GM12892 (cell line): ENCODE data around the gene TM7SF3.
A peak's percentile ranks its signal among the peaks of the same experiment; 100 is the strongest.

ENCODE experiments used
- DNase-seq: peaks from one replicate; pipeline ENCODE4 v3.0.0; 2011; ENCODE audit not compliant: insufficient read length
- FAIRE-seq: peaks from 2 replicates; lab custom pipeline; 2011; peaks lifted over from hg19 to GRCh38; lab: Jason Lieb, UNC
- POLR2A ChIP-seq: IDR thresholded peaks from 2 replicates; pipeline ENCODE4 v1.6.1; 2011; ENCODE audit warnings: low read depth, low read length, control low read depth
- POLR2AphosphoS5 ChIP-seq: IDR thresholded peaks from 2 replicates; pipeline ENCODE4 v1.6.1; 2011; ENCODE audit warnings: low read depth, low read length, control low read depth
- TAF1 ChIP-seq: IDR thresholded peaks from 2 replicates; pipeline ENCODE4 v1.6.1; 2011; ENCODE audit warnings: low read depth, mild to moderate bottlenecking, control low read depth, low read length, borderline replicate concordance

The TM7SF3 gene

GRCh38 chr12:27012982-27013255 lies 1.3 kb downstream of the TM7SF3 start:
- TF ChIP-seq POLR2AphosphoS5 (no peak), POLR2A (no peak), TAF1 (no peak)
- FAIRE-seq (no peak), DNase-seq (no peak)

GRCh38 chr12:27012239-27012981 lies 1.8 kb downstream of the TM7SF3 start:
- DNase-seq, result no peak
- TF ChIP-seq TAF1, result no peak
- TF ChIP-seq POLR2AphosphoS5, result no peak
- no peak for TF ChIP-seq POLR2A
- no peak for FAIRE-seq

GRCh38 chr12:27009881-27010301 lies 4.3 kb downstream of the TM7SF3 start:
- DNase-seq (no peak), FAIRE-seq (peak; percentile 79)
- no peak for TF ChIP-seq TAF1
- TF ChIP-seq POLR2AphosphoS5, result no peak
- no peak for TF ChIP-seq POLR2A

GRCh38 chr12:27008081-27008480 lies 6.1 kb downstream of the TM7SF3 start:
- no peak for TF ChIP-seq POLR2A
- no peak for TF ChIP-seq POLR2AphosphoS5
- TF ChIP-seq TAF1, result no peak
- FAIRE-seq, result no peak
- DNase-seq, result no peak

GRCh38 chr12:27006797-27007467 lies 7.3 kb downstream of the TM7SF3 start:
- no peak for FAIRE-seq
- no peak for DNase-seq
- TF ChIP-seq POLR2AphosphoS5 (no peak), POLR2A (no peak), TAF1 (no peak)

- no peak for FAIRE-seq
- DNase-seq, result no peak
- no peak for TF ChIP-seq POLR2AphosphoS5
- no peak for TF ChIP-seq TAF1
- TF ChIP-seq POLR2A, result no peak
Measured at GRCh38 chr12:27005495-27005894, 8.7 kb downstream of the TM7SF3 start.

- DNase-seq, result no peak
- peak; percentile 63 for FAIRE-seq
- TF ChIP-seq TAF1, result no peak
- no peak for TF ChIP-seq POLR2A
- TF ChIP-seq POLR2AphosphoS5, result no peak
Measured at GRCh38 chr12:27003421-27004381, 10.5 kb downstream of the TM7SF3 start.

GRCh38 chr12:27002141-27002540 lies 12.0 kb downstream of the TM7SF3 start:
- no peak for FAIRE-seq

GRCh38 chr12:27001663-27002062 lies 12.5 kb downstream of the TM7SF3 start:
- FAIRE-seq, result no peak
- no peak for DNase-seq
- TF ChIP-seq TAF1 (no peak), POLR2A (no peak), POLR2AphosphoS5 (no peak)

More at GRCh38 chr12:27002141-27002540, 12.0 kb downstream of the TM7SF3 start:
- TF ChIP-seq POLR2AphosphoS5 (no peak), TAF1 (no peak), POLR2A (no peak)
- no peak for DNase-seq

GRCh38 chr12:27000961-27001360 lies 13.2 kb downstream of the TM7SF3 start:
- DNase-seq (no peak), FAIRE-seq (no peak)
- no peak for TF ChIP-seq TAF1
- TF ChIP-seq POLR2AphosphoS5, result no peak
- no peak for TF ChIP-seq POLR2A

- FAIRE-seq, result no peak
- TF ChIP-seq POLR2A (no peak), POLR2AphosphoS5 (no peak)
- DNase-seq, result no peak
Measured at GRCh38 chr12:26997003-26997402, 17.2 kb downstream of the TM7SF3 start.

GRCh38 chr12:26995706-26996105 lies 18.5 kb downstream of the TM7SF3 start:
- DNase-seq (no peak), FAIRE-seq (no peak)
- TF ChIP-seq POLR2A, result no peak
- TF ChIP-seq POLR2AphosphoS5, result no peak
- TF ChIP-seq TAF1, result no peak
